ENCODE results near the gene EBF3.

DNA sequence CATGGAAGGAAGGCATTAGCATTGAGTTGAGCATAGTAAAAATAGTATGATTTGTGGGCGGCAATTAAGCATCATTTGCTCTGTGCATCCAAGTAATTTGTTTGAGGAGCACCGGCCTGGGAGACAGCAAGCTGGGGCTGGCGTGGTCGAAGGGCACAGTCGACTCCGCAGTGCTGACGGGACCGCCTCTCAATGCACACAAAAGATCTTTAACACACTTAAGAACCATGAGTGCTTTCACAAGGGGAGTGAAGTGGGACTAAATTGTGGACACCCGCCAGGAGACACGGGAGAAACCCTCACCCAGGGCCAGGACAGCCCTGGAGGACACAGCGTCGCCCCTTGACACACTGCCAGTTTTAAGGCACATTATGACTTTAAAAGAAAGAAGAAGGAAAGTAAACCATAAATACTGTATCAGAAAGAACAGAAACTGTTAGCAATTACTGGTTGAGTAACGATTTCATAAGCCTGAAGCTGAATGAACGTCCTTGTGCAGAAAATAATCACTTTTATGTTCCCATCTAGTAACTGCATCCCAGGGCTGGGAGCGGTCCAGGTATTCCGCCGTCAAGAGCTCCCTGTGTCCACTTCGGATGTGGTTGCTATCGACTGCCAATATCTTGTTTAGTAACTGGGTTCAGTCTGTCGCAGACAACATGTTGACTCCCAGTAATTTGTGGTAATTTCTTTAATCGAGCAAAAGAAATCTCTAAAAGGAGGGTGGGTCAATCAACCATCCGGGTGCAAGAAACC is 102.1 kb downstream of the EBF3 start:
- TF ChIP-seq, protein P1, sequence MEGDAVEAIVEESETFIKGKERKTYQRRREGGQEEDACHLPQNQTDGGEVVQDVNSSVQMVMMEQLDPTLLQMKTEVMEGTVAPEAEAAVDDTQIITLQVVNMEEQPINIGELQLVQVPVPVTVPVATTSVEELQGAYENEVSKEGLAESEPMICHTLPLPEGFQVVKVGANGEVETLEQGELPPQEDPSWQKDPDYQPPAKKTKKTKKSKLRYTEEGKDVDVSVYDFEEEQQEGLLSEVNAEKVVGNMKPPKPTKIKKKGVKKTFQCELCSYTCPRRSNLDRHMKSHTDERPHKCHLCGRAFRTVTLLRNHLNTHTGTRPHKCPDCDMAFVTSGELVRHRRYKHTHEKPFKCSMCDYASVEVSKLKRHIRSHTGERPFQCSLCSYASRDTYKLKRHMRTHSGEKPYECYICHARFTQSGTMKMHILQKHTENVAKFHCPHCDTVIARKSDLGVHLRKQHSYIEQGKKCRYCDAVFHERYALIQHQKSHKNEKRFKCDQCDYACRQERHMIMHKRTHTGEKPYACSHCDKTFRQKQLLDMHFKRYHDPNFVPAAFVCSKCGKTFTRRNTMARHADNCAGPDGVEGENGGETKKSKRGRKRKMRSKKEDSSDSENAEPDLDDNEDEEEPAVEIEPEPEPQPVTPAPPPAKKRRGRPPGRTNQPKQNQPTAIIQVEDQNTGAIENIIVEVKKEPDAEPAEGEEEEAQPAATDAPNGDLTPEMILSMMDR (IDR thresholded peaks at IDR 0.05): no peak
- no peak for TF ChIP-seq TCF7L2 (IDR thresholded peaks at IDR 0.05; ENCODE audit: low read depth, low read length)
- TF ChIP-seq, protein P2, sequence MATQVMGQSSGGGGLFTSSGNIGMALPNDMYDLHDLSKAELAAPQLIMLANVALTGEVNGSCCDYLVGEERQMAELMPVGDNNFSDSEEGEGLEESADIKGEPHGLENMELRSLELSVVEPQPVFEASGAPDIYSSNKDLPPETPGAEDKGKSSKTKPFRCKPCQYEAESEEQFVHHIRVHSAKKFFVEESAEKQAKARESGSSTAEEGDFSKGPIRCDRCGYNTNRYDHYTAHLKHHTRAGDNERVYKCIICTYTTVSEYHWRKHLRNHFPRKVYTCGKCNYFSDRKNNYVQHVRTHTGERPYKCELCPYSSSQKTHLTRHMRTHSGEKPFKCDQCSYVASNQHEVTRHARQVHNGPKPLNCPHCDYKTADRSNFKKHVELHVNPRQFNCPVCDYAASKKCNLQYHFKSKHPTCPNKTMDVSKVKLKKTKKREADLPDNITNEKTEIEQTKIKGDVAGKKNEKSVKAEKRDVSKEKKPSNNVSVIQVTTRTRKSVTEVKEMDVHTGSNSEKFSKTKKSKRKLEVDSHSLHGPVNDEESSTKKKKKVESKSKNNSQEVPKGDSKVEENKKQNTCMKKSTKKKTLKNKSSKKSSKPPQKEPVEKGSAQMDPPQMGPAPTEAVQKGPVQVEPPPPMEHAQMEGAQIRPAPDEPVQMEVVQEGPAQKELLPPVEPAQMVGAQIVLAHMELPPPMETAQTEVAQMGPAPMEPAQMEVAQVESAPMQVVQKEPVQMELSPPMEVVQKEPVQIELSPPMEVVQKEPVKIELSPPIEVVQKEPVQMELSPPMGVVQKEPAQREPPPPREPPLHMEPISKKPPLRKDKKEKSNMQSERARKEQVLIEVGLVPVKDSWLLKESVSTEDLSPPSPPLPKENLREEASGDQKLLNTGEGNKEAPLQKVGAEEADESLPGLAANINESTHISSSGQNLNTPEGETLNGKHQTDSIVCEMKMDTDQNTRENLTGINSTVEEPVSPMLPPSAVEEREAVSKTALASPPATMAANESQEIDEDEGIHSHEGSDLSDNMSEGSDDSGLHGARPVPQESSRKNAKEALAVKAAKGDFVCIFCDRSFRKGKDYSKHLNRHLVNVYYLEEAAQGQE (IDR thresholded peaks at IDR 0.05; ENCODE audit: insufficient read depth in 1 of 2, low read depth in 2 of 2, low read length in 1 of 2): no peak
- TF ChIP-seq POLR2AphosphoS5 (IDR thresholded peaks at IDR 0.05; ENCODE audit: low read depth, low read length): no peak
- no peak for TF ChIP-seq SIN3A (IDR thresholded peaks at IDR 0.05; ENCODE audit: borderline replicate concordance, insufficient read depth, low read depth, low read length)
